Iris pigment epithelial cell (primary cell): ENCODE results near the gene CXCR4.

ENCODE experiments used
- DNase-seq: peaks from one replicate; pipeline ENCODE4 v3.0.0-alpha.2; 2011; ENCODE audit warnings: low read depth

Gene CXCR4

GRCh38 chr2:136131961-136132824 is 14.2 kb upstream of the CXCR4 start:
- DNase-seq = no peak

DNA sequence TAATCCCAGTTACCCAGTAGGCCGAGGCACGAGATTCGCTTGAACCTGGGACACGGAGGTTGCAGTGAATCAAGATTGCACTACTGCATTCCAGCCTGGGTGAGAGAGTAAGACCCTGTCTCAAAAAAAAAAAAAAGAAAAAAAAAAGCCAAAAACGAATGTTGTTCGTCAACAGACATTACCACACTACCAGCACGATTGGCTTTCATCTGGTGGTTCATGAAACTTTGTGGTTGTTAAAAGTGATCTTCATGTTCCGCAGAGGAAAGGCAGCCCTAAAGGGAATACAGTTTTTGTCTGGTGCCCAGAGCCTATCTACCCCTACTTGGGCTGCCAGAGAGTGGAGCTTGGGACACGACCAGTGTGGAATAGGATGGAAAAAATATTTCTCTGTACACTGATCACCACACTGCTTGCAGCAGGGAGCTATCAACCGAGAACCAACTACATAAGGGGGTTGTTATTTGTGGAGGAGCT is 13.6 kb upstream of the CXCR4 start:
- no peak for DNase-seq

- no peak for DNase-seq
Measured at GRCh38 chr2:136130511-136130910, 12.6 kb upstream of the CXCR4 start.

DNA sequence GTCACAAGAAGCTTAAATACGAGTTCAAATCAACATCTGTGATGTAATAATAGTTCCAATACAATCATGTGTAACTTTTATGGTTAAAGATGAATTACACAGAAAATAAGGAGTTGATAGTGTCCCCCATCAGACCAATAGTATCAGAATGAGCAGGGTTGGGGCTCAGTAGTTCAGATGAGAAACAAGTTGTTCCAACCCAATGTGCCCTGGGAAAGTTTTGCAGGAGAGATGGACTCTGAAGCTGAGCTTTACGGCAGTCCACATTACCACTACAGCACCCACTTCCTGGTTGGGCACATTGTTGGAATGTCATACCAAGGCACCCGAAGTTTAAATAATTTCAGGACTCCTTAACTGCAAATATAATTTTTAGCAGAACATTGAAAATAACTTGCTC is 12.1 kb upstream of the CXCR4 start:
- DNase-seq = no peak

GRCh38 chr2:136129601-136130000 is 11.7 kb upstream of the CXCR4 start:
- DNase-seq = no peak

DNA sequence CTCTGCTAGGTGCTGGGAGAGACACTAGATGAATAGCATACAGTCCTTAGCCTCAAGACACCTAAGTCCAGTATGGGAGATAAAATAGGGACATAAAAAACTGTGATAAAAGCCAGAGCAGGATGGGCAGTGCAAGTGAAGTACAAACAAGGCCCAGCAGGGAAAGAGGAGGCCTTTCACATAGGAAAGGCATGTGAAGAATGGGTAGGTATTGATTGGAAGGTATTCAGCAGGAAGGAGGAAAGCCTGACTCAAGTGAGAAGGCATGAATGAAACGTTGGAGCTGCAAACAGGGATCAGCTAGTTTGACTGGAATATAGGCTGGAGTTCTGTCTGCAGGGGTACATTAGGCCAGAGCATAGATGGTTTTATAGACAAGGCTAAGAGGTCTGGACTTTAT is 11.0 kb upstream of the CXCR4 start:
- no peak for DNase-seq

DNA sequence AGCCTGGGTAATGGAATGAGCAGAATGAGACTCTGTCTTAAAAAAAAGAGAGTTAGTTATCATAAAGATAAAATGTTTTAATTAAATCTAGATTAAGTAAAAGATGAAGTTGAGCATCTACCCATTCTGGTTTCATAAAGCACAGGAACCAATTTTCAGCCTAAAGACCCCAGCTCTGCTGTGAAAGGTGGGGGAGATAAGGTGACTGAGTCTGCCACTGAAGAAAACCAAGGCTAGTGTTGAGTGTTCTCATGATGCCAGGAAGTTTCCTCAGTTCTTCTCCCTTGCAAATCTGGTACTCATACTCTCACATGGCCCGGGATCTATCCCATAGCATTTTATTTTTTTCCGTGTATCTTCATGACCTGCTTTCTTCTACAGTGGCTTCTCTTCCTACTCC is 10.4 kb upstream of the CXCR4 start:
- no peak for DNase-seq

GRCh38 chr2:136127356-136127755 is 9.4 kb upstream of the CXCR4 start:
- DNase-seq = no peak

- no peak for DNase-seq
Measured at GRCh38 chr2:136126421-136126926, 8.5 kb upstream of the CXCR4 start.

- no peak for DNase-seq
Measured at GRCh38 chr2:136126021-136126420, 8.1 kb upstream of the CXCR4 start.

DNA sequence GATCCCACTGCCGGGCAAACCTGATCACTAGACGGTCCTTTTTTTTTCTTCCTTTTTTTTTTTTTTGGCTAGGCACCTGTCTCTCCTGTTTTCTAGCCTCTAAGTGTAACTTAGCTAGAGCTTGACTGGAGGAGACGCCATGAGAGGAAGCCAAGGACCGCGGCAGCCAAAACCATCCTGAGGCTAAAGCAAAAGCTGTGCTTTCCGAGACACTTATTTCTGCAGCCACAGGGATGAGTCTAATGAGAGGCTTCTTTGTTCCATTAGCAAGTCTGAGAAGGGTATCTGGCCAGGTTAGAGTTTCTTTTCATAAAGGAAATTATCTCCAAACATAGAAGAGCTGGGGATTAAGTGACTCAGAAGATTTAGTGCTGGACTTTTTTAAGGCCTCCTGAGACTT is 7.3 kb upstream of the CXCR4 start:
- no peak for DNase-seq

- no peak for DNase-seq
Measured at GRCh38 chr2:136124805-136125204, 6.9 kb upstream of the CXCR4 start.

GRCh38 chr2:136122661-136123060 is 4.7 kb upstream of the CXCR4 start:
- DNase-seq = no peak

DNA sequence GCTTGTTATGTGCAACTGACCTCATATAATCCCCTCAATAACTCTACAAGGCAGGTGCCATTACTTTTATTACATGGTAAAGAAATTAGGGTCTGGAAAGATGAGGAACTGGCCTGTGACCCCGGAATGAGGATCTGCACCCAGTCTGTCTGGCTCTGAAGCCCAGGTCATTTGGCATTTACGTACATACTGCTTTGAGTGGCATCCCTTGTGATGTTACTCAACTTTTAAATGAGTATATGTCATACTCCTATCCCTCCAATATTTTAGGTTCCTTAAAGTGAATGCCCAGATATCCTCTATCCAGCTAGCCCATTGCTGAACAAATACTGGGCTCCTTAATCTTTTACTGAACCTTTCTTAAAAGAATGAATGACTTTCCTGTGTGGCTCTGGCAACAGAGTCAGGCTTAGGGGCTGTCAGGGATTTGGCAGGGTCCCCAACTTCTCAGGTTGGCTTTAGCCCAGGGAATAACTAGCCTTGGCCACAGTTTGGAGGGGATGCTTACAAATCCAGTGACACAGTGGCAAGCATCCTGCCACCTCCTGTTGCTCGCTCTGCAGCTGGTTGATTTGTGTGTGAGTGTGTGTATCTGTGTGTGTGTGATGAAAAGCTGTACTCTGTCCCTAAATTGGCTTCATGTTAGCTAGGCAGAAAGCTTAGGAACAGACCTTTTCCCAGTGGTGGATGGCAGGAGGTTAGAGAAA is 3.4 kb upstream of the CXCR4 start:
- DNase-seq = no peak

- DNase-seq = no peak
Measured at GRCh38 chr2:136119717-136120675, 2.0 kb upstream of the CXCR4 start.

DNA sequence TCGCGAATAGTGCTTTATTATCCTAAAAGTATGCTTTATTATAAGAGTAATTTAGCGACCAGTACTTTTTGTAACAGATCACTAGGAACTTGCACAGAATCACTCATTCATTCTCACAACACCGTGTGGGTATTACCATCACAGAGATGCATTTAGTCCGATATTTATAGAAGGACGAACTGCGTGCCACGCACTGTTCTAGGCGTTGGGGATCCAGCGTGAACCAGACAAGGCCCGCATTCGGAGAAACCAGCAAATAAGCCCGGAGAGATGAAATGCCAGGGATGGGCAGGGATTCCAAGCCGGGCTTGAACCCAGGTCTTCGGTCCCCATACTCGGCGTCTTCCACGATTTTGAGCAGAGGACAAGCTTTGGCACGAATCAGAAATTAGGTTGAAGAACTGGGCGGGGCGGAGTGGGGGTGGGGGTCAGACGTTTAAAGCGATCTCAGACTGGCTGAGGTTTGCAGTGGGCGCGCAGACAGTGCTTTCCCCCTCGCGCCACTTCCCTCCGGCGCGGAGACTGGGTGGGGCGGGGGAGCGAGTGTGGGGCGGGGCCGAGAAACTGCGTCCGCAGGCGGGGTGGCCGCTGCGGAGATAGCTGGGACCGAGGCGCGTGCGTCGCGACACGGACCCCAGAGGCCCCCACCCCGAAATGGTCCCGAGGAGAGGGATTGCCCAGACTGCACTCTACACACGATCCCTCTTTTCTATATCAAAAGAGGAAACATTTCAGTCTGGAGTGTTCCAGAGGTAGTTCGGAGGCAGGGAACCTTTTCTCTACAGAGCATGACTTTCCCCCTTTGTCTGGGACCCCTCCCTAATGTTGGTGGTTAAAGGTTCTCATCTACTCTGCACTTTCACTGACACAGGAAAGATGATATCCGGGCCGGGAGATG is 1.1 kb upstream of the CXCR4 start:
- no peak for DNase-seq

DNA sequence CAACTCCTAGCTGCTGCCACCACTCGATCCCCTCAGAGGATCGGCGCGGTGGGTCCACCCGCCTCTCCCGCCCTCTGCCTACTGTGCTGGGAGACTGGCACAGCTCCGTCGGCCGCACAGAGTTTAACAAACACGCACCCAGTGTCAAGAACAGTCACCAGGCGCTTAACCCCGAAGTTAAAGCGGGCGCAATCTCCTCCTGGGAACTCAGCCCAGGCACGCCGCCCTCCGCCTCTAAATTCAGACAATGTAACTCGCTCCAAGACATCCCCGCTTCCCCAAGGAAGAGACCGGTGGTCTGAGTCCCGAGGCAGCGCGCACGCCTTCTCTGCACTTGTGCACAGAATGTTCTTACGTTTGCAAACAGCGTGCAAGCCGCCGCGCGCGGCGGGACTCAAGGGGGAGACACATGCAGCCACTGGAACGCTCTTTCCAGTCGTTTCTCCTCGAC is 533 bp downstream of the CXCR4 start:
- DNase-seq = peak; percentile 52

GRCh38 chr2:136116813-136117390 is 1.0 kb downstream of the CXCR4 start:
- DNase-seq = no peak

- DNase-seq = no peak
Measured at GRCh38 chr2:136116151-136116812, 1.7 kb downstream of the CXCR4 start.

DNA sequence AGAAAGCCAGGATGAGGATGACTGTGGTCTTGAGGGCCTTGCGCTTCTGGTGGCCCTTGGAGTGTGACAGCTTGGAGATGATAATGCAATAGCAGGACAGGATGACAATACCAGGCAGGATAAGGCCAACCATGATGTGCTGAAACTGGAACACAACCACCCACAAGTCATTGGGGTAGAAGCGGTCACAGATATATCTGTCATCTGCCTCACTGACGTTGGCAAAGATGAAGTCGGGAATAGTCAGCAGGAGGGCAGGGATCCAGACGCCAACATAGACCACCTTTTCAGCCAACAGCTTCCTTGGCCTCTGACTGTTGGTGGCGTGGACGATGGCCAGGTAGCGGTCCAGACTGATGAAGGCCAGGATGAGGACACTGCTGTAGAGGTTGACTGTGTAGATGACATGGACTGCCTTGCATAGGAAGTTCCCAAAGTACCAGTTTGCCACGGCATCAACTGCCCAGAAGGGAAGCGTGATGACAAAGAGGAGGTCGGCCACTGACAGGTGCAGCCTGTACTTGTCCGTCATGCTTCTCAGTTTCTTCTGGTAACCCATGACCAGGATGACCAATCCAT is 2.7 kb downstream of the CXCR4 start:
- no peak for DNase-seq
